ENCODE measurements around the gene EFEMP1. TPM values are rescaled to one million over a fixed set of nuclear protein-coding genes. Genes with fewer than 3 reads are reported as not detected.

EFEMP1 gene
- total and polyA plus RNA-seq, 2 of the 13 experiments (the other 11 are each of a cell fraction or from before 2014, with no cell fraction given) = not detected

DNA sequence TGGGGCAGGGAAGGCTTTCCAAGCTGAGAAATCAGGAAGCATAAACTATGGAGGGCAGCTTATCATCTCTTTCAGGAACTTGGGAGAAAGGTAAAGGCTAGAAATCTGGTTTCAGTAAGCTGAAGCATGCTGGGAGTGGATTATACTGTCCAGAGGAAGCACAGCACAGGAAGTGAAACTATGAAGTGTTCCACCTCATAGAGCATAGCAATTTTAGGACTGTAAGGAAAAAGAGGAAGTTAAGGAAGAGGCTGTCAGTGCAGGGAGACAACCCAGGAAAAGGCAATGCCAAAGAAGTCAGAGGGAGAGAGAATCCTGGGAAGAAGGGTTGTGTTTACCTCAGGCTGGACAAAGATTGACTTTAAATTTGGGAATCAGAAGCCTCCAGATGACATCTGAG lies 51.9 kb downstream of the EFEMP1 start (continued):
- TF ChIP-seq JDP2 (CRISPR knock-in tag; IDR thresholded peaks at IDR 0.05; ENCODE audit: borderline replicate concordance) (no peak), NBN (conservative IDR thresholded peaks at IDR 0.05) (no peak), NAIF1 (CRISPR knock-in tag; IDR thresholded peaks at IDR 0.05; ENCODE audit: borderline replicate concordance) (no peak), ONECUT2 (CRISPR knock-in tag; IDR thresholded peaks at IDR 0.05) (no peak), MIER2 (CRISPR knock-in tag; IDR thresholded peaks at IDR 0.05) (no peak), RORA (CRISPR knock-in tag; IDR thresholded peaks at IDR 0.05) (no peak), MIER3 (CRISPR knock-in tag; IDR thresholded peaks at IDR 0.05; ENCODE audit: borderline replicate concordance) (no peak), GABPA (IDR thresholded peaks at IDR 0.05; ENCODE audit: low read depth, low read length) (no peak), GABPA (CRISPR knock-in tag; IDR thresholded peaks at IDR 0.05; ENCODE audit: low read depth) (no peak)
- TF ChIP-seq, protein P1, sequence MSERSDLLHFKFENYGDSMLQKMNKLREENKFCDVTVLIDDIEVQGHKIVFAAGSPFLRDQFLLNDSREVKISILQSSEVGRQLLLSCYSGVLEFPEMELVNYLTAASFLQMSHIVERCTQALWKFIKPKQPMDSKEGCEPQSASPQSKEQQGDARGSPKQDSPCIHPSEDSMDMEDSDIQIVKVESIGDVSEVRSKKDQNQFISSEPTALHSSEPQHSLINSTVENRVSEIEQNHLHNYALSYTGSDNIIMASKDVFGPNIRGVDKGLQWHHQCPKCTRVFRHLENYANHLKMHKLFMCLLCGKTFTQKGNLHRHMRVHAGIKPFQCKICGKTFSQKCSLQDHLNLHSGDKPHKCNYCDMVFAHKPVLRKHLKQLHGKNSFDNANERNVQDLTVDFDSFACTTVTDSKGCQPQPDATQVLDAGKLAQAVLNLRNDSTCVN (CRISPR knock-in tag; IDR thresholded peaks at IDR 0.05; ENCODE audit: borderline replicate concordance) = no peak
- TF ChIP-seq, protein P2, sequence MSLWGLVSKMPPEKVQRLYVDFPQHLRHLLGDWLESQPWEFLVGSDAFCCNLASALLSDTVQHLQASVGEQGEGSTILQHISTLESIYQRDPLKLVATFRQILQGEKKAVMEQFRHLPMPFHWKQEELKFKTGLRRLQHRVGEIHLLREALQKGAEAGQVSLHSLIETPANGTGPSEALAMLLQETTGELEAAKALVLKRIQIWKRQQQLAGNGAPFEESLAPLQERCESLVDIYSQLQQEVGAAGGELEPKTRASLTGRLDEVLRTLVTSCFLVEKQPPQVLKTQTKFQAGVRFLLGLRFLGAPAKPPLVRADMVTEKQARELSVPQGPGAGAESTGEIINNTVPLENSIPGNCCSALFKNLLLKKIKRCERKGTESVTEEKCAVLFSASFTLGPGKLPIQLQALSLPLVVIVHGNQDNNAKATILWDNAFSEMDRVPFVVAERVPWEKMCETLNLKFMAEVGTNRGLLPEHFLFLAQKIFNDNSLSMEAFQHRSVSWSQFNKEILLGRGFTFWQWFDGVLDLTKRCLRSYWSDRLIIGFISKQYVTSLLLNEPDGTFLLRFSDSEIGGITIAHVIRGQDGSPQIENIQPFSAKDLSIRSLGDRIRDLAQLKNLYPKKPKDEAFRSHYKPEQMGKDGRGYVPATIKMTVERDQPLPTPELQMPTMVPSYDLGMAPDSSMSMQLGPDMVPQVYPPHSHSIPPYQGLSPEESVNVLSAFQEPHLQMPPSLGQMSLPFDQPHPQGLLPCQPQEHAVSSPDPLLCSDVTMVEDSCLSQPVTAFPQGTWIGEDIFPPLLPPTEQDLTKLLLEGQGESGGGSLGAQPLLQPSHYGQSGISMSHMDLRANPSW (CRISPR knock-in tag; IDR thresholded peaks at IDR 0.05; ENCODE audit: borderline replicate concordance) = no peak
